Bronchial epithelial cell (primary cell): Measurements from ENCODE around the gene POLR3H. TPM values are rescaled to one million over a fixed set of nuclear protein-coding genes. Genes with fewer than 3 reads are reported as not detected.

Experiments
- DNase-seq: peaks from one replicate; pipeline ENCODE4 v3.0.0-alpha.2; 2010; ENCODE audit warnings: low read depth
- FAIRE-seq: peaks from 2 replicates; lab custom pipeline; 2011; peaks lifted over from hg19 to GRCh38; lab: Jason Lieb, UNC
- H3K27me3 ChIP-seq: 2 replicates; pipeline ENCODE4 v1.5.1; 2011; ENCODE audit warnings: low read length; ENCODE audit not compliant: control insufficient read depth, insufficient read depth
- H3K36me3 ChIP-seq: 2 replicates; pipeline ENCODE4 v1.5.1; 2011; ENCODE audit warnings: low read length; ENCODE audit not compliant: control insufficient read depth, insufficient read depth
- H3K4me3 ChIP-seq: 2 replicates; pipeline ENCODE4 v1.5.1; 2011; ENCODE audit warnings: mild to moderate bottlenecking, low read depth, low read length, control low read depth
- total RNA-seq: library from RNA; depleted of rRNA; stranded (reverse); fragments of >200 nt; gene quantifications from 2 replicates; pipeline ENCODE4 v1.2.1, GENCODE V29; 2014
- TF ChIP-seq, protein P1 (sequence below): IDR thresholded peaks from 2 replicates; pipeline ENCODE4 v1.5.1; 2011; ENCODE audit warnings: mild to moderate bottlenecking, moderate library complexity, low read length, control low read depth, inconsistent platforms; ENCODE audit not compliant: insufficient read depth, severe bottlenecking

POLR3H gene
- total RNA-seq, 1 donor from 2014 or later = 28.2 TPM

DNA sequence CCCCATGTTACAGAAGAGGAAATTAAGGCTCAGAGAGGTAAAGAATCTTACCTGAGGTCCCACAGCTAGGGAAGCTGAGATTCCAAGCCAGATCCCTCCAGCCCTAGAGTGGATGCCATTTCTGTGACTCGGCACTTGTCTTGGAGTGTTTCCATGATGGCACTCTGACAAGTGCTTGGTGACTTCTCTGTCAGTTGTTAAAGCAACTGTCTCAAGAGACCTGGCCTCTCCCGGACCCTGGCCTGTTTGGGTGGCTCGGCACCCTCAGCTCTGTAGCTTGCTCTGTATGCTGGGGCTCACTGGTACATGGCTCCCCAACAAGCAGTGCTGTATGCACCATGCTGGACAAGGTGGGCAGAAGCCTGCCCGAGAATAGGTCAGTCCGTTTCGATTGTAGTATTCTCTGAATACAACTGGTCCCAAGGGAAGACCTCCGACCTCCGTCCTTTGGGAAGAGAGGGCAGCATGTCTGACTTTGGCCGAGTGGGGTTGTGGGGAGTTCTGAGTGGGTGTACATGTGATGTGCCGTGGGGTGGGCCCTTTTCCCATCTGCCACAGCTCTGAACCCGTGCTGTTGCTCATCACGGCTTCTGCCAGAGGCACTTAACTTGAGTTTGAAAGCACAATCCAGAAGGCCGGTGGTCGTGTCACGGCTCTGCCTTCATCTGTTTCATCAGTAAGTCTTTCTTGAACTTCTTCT lies 63.0 kb downstream of the POLR3H start:
- TF ChIP-seq, protein P1, sequence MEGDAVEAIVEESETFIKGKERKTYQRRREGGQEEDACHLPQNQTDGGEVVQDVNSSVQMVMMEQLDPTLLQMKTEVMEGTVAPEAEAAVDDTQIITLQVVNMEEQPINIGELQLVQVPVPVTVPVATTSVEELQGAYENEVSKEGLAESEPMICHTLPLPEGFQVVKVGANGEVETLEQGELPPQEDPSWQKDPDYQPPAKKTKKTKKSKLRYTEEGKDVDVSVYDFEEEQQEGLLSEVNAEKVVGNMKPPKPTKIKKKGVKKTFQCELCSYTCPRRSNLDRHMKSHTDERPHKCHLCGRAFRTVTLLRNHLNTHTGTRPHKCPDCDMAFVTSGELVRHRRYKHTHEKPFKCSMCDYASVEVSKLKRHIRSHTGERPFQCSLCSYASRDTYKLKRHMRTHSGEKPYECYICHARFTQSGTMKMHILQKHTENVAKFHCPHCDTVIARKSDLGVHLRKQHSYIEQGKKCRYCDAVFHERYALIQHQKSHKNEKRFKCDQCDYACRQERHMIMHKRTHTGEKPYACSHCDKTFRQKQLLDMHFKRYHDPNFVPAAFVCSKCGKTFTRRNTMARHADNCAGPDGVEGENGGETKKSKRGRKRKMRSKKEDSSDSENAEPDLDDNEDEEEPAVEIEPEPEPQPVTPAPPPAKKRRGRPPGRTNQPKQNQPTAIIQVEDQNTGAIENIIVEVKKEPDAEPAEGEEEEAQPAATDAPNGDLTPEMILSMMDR = no peak
- H3K4me3 ChIP-seq = no peak overlapping the region
- FAIRE-seq (peak; percentile 7), DNase-seq (no peak)
- H3K27me3 ChIP-seq = no peaks in the 10 kb centered on the region
- peaks cover 1% of the 10 kb centered on the region for H3K36me3 ChIP-seq

DNA sequence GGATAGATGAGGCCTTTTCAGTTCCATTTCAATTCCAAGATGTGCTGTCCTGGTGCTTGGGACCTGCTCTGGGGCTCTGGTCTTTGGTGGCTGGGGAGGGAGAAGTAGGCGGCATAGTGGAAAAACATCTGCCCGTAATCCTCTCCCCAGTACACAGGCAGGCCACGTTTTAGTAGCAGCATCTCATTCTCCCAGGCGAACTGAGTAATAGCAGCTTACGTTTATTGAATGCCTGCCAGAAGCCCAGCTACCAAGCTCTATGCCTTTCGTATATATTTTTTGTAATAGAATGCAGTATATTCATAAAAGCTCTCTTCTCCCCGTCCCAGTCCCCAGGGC lies 63.9 kb downstream of the POLR3H start:
- Histone ChIP-seq H3K36me3 (peaks cover 1% of the 10 kb centered on the region), H3K27me3 (no peaks in the 10 kb centered on the region), H3K4me3 (no peak overlapping the region)
- FAIRE-seq (no peak), DNase-seq (no peak)
- TF ChIP-seq, protein P1 = no peak

DNA sequence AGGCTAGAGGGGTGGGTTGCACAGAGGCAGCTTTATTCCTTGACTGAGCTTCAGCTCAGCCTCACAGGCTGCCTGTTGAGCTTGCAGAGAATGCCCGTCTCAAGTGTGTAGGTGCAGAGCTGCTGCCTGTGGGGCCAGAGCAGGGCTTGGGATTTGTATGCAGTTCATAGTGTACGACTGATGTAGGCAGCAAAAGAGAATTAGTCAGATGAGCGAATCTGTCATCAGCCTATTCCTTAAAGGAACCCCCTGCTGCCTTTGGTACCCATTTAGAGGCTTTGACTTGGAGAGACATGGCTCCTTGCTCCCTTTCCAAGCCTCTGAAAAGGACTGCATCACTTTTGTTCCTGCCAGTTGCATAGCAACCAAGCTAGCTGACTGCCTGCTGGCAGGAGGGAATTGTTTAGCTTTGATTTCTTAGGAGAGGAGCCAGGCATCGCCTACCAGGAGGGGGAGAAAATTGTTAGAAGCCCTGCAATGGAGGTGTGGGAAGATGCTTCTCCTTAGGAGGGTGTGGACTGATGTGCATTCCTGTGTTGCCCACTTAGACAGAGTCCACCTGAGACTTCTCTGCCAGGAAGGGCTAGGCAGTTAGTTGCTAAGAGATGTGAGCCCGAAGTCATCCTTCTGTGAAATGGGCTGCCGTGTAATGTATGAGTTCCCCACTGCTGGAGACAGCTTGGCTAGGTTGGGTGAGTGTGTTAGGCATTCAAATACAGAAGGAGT lies 64.4 kb downstream of the POLR3H start:
- TF ChIP-seq, protein P1 = no peak
- DNase-seq (no peak), FAIRE-seq (peak; percentile 92)
- Histone ChIP-seq H3K36me3 (peaks cover 1% of the 10 kb centered on the region), H3K27me3 (no peaks in the 10 kb centered on the region), H3K4me3 (no peak overlapping the region)

DNA sequence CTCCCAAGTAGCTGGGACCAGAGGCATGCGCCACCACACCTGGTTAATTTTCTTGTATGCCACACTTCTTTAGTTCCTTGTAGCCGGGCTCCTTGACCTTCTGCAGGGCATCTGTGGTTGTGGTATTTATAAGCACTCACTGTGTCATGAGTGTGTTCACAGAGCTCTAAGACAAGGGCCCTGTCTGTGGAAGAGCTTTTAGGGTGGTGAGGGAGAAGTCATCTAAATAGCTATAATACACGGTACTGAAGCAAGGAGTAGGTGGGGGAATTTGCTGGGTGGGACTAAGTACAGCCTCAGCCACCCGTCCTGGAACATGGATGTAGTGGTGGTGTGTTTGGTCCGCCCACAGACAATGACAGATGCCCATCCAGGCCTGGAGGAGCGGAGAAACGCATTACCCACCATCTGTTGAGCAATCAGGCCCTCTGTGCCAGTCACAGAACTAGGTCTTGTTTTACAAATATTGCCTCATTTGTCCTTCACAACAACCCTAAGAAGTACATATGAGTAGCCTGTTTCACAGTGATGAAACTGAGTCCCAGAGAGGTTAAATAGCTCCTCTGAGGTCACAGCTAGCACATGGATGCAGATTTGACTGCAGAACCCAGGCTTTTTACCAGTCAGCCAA lies 65.3 kb downstream of the POLR3H start:
- no peak for DNase-seq
- Histone ChIP-seq H3K36me3 (peaks cover 1% of the 10 kb centered on the region), H3K4me3 (no peak overlapping the region), H3K27me3 (no peaks in the 10 kb centered on the region)
- TF ChIP-seq, protein P1 = no peak
- FAIRE-seq = peak; percentile 32

DNA sequence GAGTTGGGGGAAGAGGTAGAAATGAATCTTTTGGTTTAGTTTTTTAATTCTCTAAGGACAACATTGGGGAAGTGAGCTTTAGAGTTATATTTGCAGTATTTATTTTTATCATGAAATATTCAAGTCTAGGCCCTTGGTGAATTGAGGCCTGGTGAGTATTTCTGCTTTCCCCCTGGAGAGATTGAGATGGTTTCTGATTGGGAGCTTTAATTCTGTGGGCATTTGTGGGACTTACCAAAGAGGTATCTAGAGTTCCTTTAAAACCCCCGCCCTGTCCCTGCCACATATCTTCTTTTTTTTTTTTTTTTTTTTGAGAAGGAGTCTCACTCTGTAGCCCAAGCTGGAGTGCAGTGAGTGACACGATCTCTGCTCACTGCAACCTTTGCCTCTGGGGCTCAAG lies 65.8 kb downstream of the POLR3H start:
- no peak overlapping the region for H3K4me3 ChIP-seq
- no peaks in the 10 kb centered on the region for H3K27me3 ChIP-seq
- DNase-seq = no peak
- H3K36me3 ChIP-seq = peaks cover 1% of the 10 kb centered on the region
- FAIRE-seq = no peak
- TF ChIP-seq, protein P1 = no peak

Other genes with a start within 250 kb of the POLR3H start
- 14.5 and 21.9 TPM in 2 replicates for gene ZC3H7B, start 242.9 kb downstream of the POLR3H start, total RNA-seq
- gene TEF, start 162.5 kb downstream of the POLR3H start, total RNA-seq = 7.6 and 13.2 TPM in 2 replicates
- gene TOB2, start 97.7 kb downstream of the POLR3H start, total RNA-seq = 6.3 and 11.9 TPM in 2 replicates
- gene PHF5A, start 75.8 kb downstream of the POLR3H start, total RNA-seq = 106 and 111 TPM in 2 replicates
- gene ACO2, start 75.4 kb downstream of the POLR3H start, total RNA-seq = 59.8 and 77.6 TPM in 2 replicates
- under 0.01 TPM in 1 of 2 replicates, not detected in the other for gene CSDC2, start 16.5 kb upstream of the POLR3H start, total RNA-seq
- gene PMM1, start 45.4 kb upstream of the POLR3H start, total RNA-seq = 17.4 and 23.6 TPM in 2 replicates
- 10.8 and 17.5 TPM in 2 replicates for gene DESI1, start 76.6 kb upstream of the POLR3H start, total RNA-seq
- gene XRCC6, start 76.8 kb upstream of the POLR3H start, total RNA-seq = 229 and 266 TPM in 2 replicates
- 81.5 and 95.6 TPM in 2 replicates for gene SNU13, start 144.4 kb upstream of the POLR3H start, total RNA-seq
- 0.13 TPM in 1 of 2 replicates, not detected in the other for gene MEI1, start 155.0 kb upstream of the POLR3H start, total RNA-seq